ENCODE data around the gene NES.
A peak's percentile ranks its signal among the peaks of the same experiment; 100 is the strongest.

DNA sequence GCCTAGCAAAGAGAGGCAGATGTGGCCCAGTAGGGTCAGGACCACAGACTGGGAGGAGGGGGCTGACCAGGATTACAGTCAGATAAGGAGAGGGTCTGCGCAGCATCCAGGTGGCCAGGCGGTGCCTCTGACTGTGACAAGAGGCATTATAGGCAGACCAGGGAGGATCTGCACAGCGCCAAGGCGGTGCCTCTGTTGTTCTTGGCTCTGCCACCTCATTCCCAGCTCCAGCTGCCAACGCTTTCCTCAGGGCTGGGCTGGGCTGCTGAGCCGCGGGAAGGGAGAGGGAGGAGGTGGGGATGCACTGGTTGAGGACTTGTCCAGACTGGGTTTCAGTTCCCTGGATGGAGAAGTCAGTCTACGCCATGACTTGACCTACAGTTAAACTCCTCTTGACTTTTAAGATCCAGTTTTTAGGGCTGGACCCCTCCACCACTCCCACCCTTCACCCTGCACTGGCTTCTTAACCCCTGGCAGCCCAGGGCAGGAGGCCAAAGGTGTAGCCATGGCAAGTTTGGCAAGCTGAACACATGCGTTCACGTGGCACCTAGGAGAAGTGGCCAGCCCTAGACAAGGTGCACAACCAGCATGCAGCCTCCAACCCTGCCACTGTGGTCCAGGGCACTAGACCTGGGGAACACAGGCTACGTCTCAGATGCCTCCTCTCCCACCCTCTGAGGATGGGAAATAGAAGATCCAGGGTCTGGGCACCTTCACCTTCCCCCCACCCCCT is 32.7 kb upstream of the NES start:
- TF ChIP-seq, protein P1, sequence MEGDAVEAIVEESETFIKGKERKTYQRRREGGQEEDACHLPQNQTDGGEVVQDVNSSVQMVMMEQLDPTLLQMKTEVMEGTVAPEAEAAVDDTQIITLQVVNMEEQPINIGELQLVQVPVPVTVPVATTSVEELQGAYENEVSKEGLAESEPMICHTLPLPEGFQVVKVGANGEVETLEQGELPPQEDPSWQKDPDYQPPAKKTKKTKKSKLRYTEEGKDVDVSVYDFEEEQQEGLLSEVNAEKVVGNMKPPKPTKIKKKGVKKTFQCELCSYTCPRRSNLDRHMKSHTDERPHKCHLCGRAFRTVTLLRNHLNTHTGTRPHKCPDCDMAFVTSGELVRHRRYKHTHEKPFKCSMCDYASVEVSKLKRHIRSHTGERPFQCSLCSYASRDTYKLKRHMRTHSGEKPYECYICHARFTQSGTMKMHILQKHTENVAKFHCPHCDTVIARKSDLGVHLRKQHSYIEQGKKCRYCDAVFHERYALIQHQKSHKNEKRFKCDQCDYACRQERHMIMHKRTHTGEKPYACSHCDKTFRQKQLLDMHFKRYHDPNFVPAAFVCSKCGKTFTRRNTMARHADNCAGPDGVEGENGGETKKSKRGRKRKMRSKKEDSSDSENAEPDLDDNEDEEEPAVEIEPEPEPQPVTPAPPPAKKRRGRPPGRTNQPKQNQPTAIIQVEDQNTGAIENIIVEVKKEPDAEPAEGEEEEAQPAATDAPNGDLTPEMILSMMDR (IDR thresholded peaks at IDR 0.05) = no peak
- TF ChIP-seq POLR2AphosphoS5 (IDR thresholded peaks at IDR 0.05; ENCODE audit: low read depth, low read length) = peak; percentile 61
- no peak for TF ChIP-seq SIN3A (IDR thresholded peaks at IDR 0.05; ENCODE audit: borderline replicate concordance, insufficient read depth, low read depth, low read length)
- peak; percentile 96 for TF ChIP-seq TCF7L2 (IDR thresholded peaks at IDR 0.05; ENCODE audit: low read depth, low read length)
- TF ChIP-seq, protein P2, sequence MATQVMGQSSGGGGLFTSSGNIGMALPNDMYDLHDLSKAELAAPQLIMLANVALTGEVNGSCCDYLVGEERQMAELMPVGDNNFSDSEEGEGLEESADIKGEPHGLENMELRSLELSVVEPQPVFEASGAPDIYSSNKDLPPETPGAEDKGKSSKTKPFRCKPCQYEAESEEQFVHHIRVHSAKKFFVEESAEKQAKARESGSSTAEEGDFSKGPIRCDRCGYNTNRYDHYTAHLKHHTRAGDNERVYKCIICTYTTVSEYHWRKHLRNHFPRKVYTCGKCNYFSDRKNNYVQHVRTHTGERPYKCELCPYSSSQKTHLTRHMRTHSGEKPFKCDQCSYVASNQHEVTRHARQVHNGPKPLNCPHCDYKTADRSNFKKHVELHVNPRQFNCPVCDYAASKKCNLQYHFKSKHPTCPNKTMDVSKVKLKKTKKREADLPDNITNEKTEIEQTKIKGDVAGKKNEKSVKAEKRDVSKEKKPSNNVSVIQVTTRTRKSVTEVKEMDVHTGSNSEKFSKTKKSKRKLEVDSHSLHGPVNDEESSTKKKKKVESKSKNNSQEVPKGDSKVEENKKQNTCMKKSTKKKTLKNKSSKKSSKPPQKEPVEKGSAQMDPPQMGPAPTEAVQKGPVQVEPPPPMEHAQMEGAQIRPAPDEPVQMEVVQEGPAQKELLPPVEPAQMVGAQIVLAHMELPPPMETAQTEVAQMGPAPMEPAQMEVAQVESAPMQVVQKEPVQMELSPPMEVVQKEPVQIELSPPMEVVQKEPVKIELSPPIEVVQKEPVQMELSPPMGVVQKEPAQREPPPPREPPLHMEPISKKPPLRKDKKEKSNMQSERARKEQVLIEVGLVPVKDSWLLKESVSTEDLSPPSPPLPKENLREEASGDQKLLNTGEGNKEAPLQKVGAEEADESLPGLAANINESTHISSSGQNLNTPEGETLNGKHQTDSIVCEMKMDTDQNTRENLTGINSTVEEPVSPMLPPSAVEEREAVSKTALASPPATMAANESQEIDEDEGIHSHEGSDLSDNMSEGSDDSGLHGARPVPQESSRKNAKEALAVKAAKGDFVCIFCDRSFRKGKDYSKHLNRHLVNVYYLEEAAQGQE (IDR thresholded peaks at IDR 0.05; ENCODE audit: insufficient read depth in 1 of 2, low read depth in 2 of 2, low read length in 1 of 2) = no peak; a peak in 1 of 4 replicates
